Natural killer cell (primary cell): ENCODE results near the gene KRTDAP. TPM values are rescaled to one million over a fixed set of nuclear protein-coding genes. Genes with fewer than 3 reads are reported as not detected.

ENCODE experiments used
- ATAC-seq, 3 donors: fragments of 150-1000 bp in 2 of 3; fragments of 200-7000 bp in 1 of 3; cut with Tn5 transposase; 1 replicate in 1 of 3; 2 replicates in 2 of 3; pipeline ENCODE4 v1.10.0; 2021; ENCODE audit warnings: mild to moderate bottlenecking in 2 of 3, moderate library complexity in 2 of 3
- DNase-seq, 2 donors: peaks; one replicate each; pipeline versions ENCODE4 v3.0.0 to v3.0.0-alpha.2; 2013 to 2021; ENCODE audit warnings: mixed read lengths in 1 of 2
- H3K27ac ChIP-seq: one replicate; pipeline ENCODE4 v1.5.1; 2013; ENCODE audit warnings: mild to moderate bottlenecking, low read length
- H3K27me3 ChIP-seq: one replicate; pipeline ENCODE4 v1.6.1; 2013; ENCODE audit warnings: low read length; ENCODE audit not compliant: control insufficient read depth, insufficient read depth
- H3K36me3 ChIP-seq: one replicate; pipeline ENCODE4 v1.6.1; 2013; ENCODE audit warnings: low read length; ENCODE audit not compliant: control insufficient read depth, insufficient read depth
- H3K4me1 ChIP-seq: one replicate; pipeline ENCODE4 v1.6.1; 2013; ENCODE audit warnings: low read length; ENCODE audit not compliant: control insufficient read depth, insufficient read depth
- H3K4me3 ChIP-seq: one replicate; pipeline ENCODE4 v1.5.1; 2013; ENCODE audit warnings: low read length
- H3K9me3 ChIP-seq: one replicate; pipeline ENCODE4 v1.6.1; 2013; ENCODE audit warnings: low read length; ENCODE audit not compliant: control insufficient read depth, insufficient read depth
- H3K27ac Mint-ChIP-seq, 2 donors: one replicate each; pipeline ENCODE4 v1.8.0; 2022; ENCODE audit warnings: mild to moderate bottlenecking in 2 of 2, mixed read lengths in 2 of 2, moderate library complexity in 1 of 2
- H3K27me3 Mint-ChIP-seq, 2 donors: one replicate each; pipeline ENCODE4 v1.8.0; 2022; ENCODE audit warnings: low read depth in 2 of 2, mixed read lengths in 2 of 2
- H3K36me3 Mint-ChIP-seq: one replicate; pipeline ENCODE4 v1.8.0; 2022; ENCODE audit warnings: mixed read lengths
- H3K4me1 Mint-ChIP-seq, 2 donors: one replicate each; pipeline ENCODE4 v1.8.0; 2022; ENCODE audit warnings: mixed read lengths in 2 of 2
- H3K4me3 Mint-ChIP-seq: one replicate; pipeline ENCODE4 v1.8.0; 2022; ENCODE audit warnings: mild to moderate bottlenecking, moderate library complexity, mixed read lengths
- H3K9me3 Mint-ChIP-seq, 2 donors: one replicate each; pipeline ENCODE4 v1.8.0; 2022; ENCODE audit warnings: mixed read lengths in 2 of 2
- WGBS: methylation state at CpG from one replicate; pipeline ENCODE4 v1.1.7; 2013; ENCODE audit warnings: missing lambda C conversion rate; ENCODE audit not compliant: insufficient coverage; 5-methylcytosine and 5-hydroxymethylcytosine counted together
- intact Hi-C: fragments of 100-400 bp; cut with micrococcal nuclease; formaldehyde crosslinking; loops from one replicate; pipeline ENCODE4 v1.14.2; 2022
- total RNA-seq, 4 donors: library from RNA; stranded (reverse); fragments of 120-200 nt in 1 of 4; gene quantifications; one replicate each; pipeline versions ENCODE4 v1.2.3 to v1.2.4, GENCODE V29; 2013 to 2022
- TF ChIP-seq, protein P1 (sequence below): fragments of 200-600 bp; IDR thresholded peaks from one replicate; pipeline ENCODE4 v1.8.0; 2022; ENCODE audit warnings: antibody characterized with exemption

The KRTDAP gene
- total RNA-seq, 3 donors from 2014 or later (not counting 1 experiment from before 2014, with no cell fraction given), result not detected

DNA sequence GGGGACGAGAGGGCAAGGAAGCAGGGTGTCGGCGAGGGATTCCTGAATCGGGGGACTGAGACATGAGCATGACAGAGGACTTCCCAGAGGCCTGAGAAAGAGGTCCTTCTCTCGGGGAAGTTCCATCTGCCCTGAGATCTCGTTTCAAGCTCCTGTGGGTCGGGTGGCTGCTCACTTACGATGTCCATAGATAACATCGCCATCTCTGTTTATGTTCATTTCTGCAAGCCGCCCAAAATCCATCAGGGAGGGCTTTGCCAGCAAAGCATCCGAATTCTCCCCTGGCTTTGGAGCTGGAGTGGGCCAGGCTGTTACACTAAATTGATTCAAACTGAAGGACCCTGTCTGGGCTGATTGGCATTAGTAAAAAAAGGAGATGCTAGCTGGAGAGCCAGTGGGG, 17.3 kb upstream of the KRTDAP start:
- H3K9me3 Mint-ChIP-seq, result no peaks in the 10 kb centered on the region
- peaks cover 0 to 8% of the 10 kb centered on the region in 2 donors for H3K27me3 Mint-ChIP-seq
- no peak overlapping the region for H3K4me3 Mint-ChIP-seq
- intact Hi-C loops, result no loop called here
- H3K9me3 ChIP-seq, result no peaks in the 10 kb centered on the region
- H3K27me3 ChIP-seq, result peaks cover 11% of the 10 kb centered on the region
- H3K36me3 ChIP-seq, result no peaks in the 10 kb centered on the region
- H3K4me1 Mint-ChIP-seq, result peaks cover 8 to 24% of the 10 kb centered on the region in 2 donors
- 89% methylated on average over 11 of the region's 11 CpGs for WGBS
- H3K4me1 ChIP-seq, result peaks cover 23% of the 10 kb centered on the region
- ATAC-seq (no peak), DNase-seq (no peak)
- no peak overlapping the region for H3K27ac ChIP-seq
- peak overlapping the region in 1 of 2 donors; percentile 38 for H3K27ac Mint-ChIP-seq
- H3K4me3 ChIP-seq, result no peak overlapping the region
- H3K36me3 Mint-ChIP-seq, result no peaks in the 10 kb centered on the region
- TF ChIP-seq, protein P1, sequence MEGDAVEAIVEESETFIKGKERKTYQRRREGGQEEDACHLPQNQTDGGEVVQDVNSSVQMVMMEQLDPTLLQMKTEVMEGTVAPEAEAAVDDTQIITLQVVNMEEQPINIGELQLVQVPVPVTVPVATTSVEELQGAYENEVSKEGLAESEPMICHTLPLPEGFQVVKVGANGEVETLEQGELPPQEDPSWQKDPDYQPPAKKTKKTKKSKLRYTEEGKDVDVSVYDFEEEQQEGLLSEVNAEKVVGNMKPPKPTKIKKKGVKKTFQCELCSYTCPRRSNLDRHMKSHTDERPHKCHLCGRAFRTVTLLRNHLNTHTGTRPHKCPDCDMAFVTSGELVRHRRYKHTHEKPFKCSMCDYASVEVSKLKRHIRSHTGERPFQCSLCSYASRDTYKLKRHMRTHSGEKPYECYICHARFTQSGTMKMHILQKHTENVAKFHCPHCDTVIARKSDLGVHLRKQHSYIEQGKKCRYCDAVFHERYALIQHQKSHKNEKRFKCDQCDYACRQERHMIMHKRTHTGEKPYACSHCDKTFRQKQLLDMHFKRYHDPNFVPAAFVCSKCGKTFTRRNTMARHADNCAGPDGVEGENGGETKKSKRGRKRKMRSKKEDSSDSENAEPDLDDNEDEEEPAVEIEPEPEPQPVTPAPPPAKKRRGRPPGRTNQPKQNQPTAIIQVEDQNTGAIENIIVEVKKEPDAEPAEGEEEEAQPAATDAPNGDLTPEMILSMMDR, result no peak

DNA sequence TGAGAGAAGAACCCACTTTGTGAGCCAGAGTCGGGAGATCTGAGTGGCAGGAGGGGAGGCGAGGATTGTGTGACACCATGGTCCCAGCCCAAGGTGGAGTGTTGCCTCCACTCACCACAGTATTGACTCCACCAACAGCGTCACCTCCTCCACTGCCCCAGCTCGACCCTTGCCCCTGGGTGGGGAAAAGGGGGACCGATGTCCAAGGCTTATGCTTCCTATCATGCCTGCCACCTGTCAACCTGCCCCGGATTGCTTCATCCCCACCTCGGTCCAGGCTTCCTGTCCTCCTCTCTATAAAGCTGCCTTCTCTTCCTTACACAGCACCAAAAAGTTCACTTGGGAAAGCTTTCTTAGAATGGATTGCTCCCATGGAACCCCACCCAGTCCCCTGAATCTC, 15.7 kb upstream of the KRTDAP start:
- Histone ChIP-seq H3K4me3 (no peak overlapping the region), H3K27ac (no peak overlapping the region), H3K36me3 (no peaks in the 10 kb centered on the region), H3K4me1 (peaks cover 23% of the 10 kb centered on the region), H3K9me3 (no peaks in the 10 kb centered on the region), H3K27me3 (peaks cover 9% of the 10 kb centered on the region)
- Mint-ChIP-seq H3K9me3 (no peaks in the 10 kb centered on the region), H3K27me3 (peaks cover 0 to 2% of the 10 kb centered on the region in 2 donors), H3K27ac (no peak overlapping the region), H3K36me3 (no peaks in the 10 kb centered on the region), H3K4me3 (no peak overlapping the region), H3K4me1 (peaks cover 8 to 24% of the 10 kb centered on the region in 2 donors)
- no peak for DNase-seq
- TF ChIP-seq, protein P1, result no peak
- ATAC-seq, result no peak
- 82% methylated on average over 6 of the region's 7 CpGs for WGBS
- intact Hi-C loops, result no loop called here

DNA sequence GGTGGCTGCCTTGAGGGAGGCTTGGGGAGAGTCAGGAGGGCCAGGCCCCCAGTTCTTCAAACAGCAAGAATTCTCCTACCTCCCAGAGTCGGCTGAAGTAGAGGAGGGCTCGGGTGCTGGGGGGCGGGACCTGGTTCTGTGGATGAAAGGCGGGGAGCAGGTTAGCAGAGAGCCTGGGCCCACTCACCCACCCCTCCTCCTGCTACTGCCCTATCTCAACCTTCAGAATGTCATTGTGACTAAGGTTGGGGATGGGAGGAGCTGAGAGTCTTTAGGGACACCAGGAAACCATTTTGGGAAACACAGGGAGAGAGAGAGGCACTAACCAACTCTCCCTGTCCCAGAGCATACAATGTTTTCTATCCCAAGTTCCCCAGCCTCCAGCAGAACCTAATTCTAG, 12.5 kb upstream of the KRTDAP start:
- DNase-seq, result no peak
- H3K27me3 Mint-ChIP-seq, result peaks cover 0 to 2% of the 10 kb centered on the region in 2 donors
- Histone ChIP-seq H3K36me3 (no peaks in the 10 kb centered on the region), H3K9me3 (no peaks in the 10 kb centered on the region), H3K4me3 (no peak overlapping the region), H3K27ac (no peak overlapping the region), H3K4me1 (no peaks in the 10 kb centered on the region), H3K27me3 (no peaks in the 10 kb centered on the region)
- no peak for ATAC-seq
- H3K36me3 Mint-ChIP-seq, result no peaks in the 10 kb centered on the region
- H3K4me3 Mint-ChIP-seq, result no peak overlapping the region
- H3K9me3 Mint-ChIP-seq, result no peaks in the 10 kb centered on the region
- no CpG with 5 or more reads among the region's 4 CpGs for WGBS
- no peak overlapping the region for H3K27ac Mint-ChIP-seq
- TF ChIP-seq, protein P1, result no peak
- intact Hi-C loops, result no loop called here
- no peaks in the 10 kb centered on the region for H3K4me1 Mint-ChIP-seq

DNA sequence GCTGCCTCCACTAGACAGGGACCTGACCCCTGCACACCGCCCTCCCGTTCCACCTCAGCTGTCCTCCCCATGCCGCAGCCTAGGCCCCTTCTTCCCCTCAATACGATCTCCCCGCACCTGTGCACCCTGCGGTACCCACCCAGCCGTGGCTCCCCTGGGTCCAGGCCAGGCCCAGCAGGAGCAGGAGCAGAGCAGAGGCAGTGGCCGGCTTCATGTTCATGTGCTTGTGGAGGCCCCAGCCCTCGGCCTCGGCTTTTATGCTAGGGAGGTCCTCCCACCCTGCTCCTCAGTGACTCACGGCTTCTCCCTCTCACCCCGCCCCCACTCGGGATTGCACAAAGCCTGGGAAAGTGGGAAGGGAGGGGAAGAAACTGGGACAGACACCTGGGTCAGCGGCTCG, 11.4 kb upstream of the KRTDAP start:
- H3K4me1 ChIP-seq, result no peaks in the 10 kb centered on the region
- TF ChIP-seq, protein P1, result no peak
- Mint-ChIP-seq H3K27me3 (peaks cover 0 to 2% of the 10 kb centered on the region in 2 donors), H3K4me1 (no peaks in the 10 kb centered on the region), H3K4me3 (no peak overlapping the region), H3K36me3 (no peaks in the 10 kb centered on the region), H3K27ac (no peak overlapping the region), H3K9me3 (no peaks in the 10 kb centered on the region)
- no peaks in the 10 kb centered on the region for H3K36me3 ChIP-seq
- no peaks in the 10 kb centered on the region for H3K9me3 ChIP-seq
- no peak for DNase-seq
- WGBS, result 92% methylated on average over 11 of the region's 15 CpGs
- ATAC-seq, result no peak
- no peak overlapping the region for H3K4me3 ChIP-seq
- H3K27me3 ChIP-seq, result no peaks in the 10 kb centered on the region
- intact Hi-C loops, result no loop called here
- H3K27ac ChIP-seq, result no peak overlapping the region
